IPS DF 6.9 (cell line): ENCODE results near the gene ZNF335.

Source experiments
- DNase-seq: peaks from one replicate; pipeline ENCODE4 v3.0.0-alpha.2; 2013; ENCODE audit warnings: low read depth, low spot score
- H3K27ac ChIP-seq: one replicate; pipeline ENCODE4 v1.5.1; 2013; ENCODE audit warnings: low read length, control low read depth
- H3K27me3 ChIP-seq: 2 replicates; pipeline ENCODE4 v1.6.1; 2013; ENCODE audit warnings: mild to moderate bottlenecking, low read length; ENCODE audit not compliant: control insufficient read depth, insufficient read depth
- H3K36me3 ChIP-seq: 2 replicates; pipeline ENCODE4 v1.6.1; 2013; ENCODE audit warnings: low read length; ENCODE audit not compliant: control insufficient read depth, insufficient read depth
- H3K4me1 ChIP-seq: 2 replicates; pipeline ENCODE4 v1.6.1; 2013; ENCODE audit warnings: low read length; ENCODE audit not compliant: control insufficient read depth, insufficient read depth
- H3K4me3 ChIP-seq: 2 replicates; pipeline ENCODE4 v1.5.1; 2013; ENCODE audit warnings: mild to moderate bottlenecking, low read length
- H3K9me3 ChIP-seq: 2 replicates; pipeline ENCODE4 v1.6.1; 2013; ENCODE audit warnings: low read length, inconsistent platforms; ENCODE audit not compliant: control insufficient read depth, insufficient read depth
- WGBS: extraction: QIAGEN DNeasy Blood & Tissue Kit; methylation state at CpG from one replicate; pipeline ENCODE4 v1.1.7; 2013; ENCODE audit warnings: mixed read lengths, missing lambda C conversion rate; ENCODE audit not compliant: insufficient read length, insufficient coverage; 5-methylcytosine and 5-hydroxymethylcytosine counted together

The ZNF335 gene

GRCh38 chr20:45971425-45971674 is 653 bp downstream of the ZNF335 start:
- Histone ChIP-seq H3K4me1 (no peaks in the 10 kb centered on the region; the same call in none of the 2 replicates), H3K36me3 (peaks cover 14% of the 10 kb centered on the region), H3K27ac (no peak overlapping the region), H3K4me3 (peak overlapping the region; percentile 80), H3K27me3 (no peaks in the 10 kb centered on the region), H3K9me3 (no peaks in the 10 kb centered on the region)
- WGBS = no CpG with 5 or more reads among the region's 14 CpGs
- DNase-seq = no peak

GRCh38 chr20:45970646-45971424 is 1.2 kb downstream of the ZNF335 start:
- H3K4me1 ChIP-seq = no peaks in the 10 kb centered on the region; the same call in none of the 2 replicates
- H3K4me3 ChIP-seq = peak overlapping the region; percentile 80
- no peak for DNase-seq
- H3K27ac ChIP-seq = no peak overlapping the region
- H3K36me3 ChIP-seq = peaks cover 14% of the 10 kb centered on the region
- H3K9me3 ChIP-seq = no peaks in the 10 kb centered on the region
- H3K27me3 ChIP-seq = no peaks in the 10 kb centered on the region
- WGBS = no CpG with 5 or more reads among the region's 34 CpGs

GRCh38 chr20:45969712-45970634 is 2.0 kb downstream of the ZNF335 start:
- H3K9me3 ChIP-seq = no peaks in the 10 kb centered on the region
- H3K4me3 ChIP-seq = no peak overlapping the region
- H3K36me3 ChIP-seq = peaks cover 16% of the 10 kb centered on the region
- H3K27me3 ChIP-seq = no peaks in the 10 kb centered on the region
- H3K27ac ChIP-seq = no peak overlapping the region
- DNase-seq = peak; percentile 61
- no peaks in the 10 kb centered on the region; the same call in none of the 2 replicates for H3K4me1 ChIP-seq
- WGBS = no CpG with 5 or more reads among the region's 6 CpGs

GRCh38 chr20:45968801-45969711 is 2.9 kb downstream of the ZNF335 start:
- Histone ChIP-seq H3K27ac (no peak overlapping the region), H3K36me3 (peaks cover 18% of the 10 kb centered on the region), H3K4me3 (no peak overlapping the region), H3K27me3 (no peaks in the 10 kb centered on the region), H3K9me3 (no peaks in the 10 kb centered on the region), H3K4me1 (no peaks in the 10 kb centered on the region; the same call in none of the 2 replicates)
- DNase-seq = no peak
- no CpG with 5 or more reads among the region's 14 CpGs for WGBS

- no peak overlapping the region for H3K4me3 ChIP-seq
- H3K9me3 ChIP-seq = no peaks in the 10 kb centered on the region
- H3K27me3 ChIP-seq = no peaks in the 10 kb centered on the region
- H3K27ac ChIP-seq = no peak overlapping the region
- H3K4me1 ChIP-seq = no peaks in the 10 kb centered on the region; the same call in none of the 2 replicates
- WGBS = no CpG with 5 or more reads among the region's 10 CpGs
- peaks cover 23% of the 10 kb centered on the region for H3K36me3 ChIP-seq
- DNase-seq = no peak
Measured at GRCh38 chr20:45968081-45968671, 3.8 kb downstream of the ZNF335 start.

- H3K36me3 ChIP-seq = peaks cover 25% of the 10 kb centered on the region
- WGBS = no CpG with 5 or more reads among the region's 13 CpGs
- H3K27ac ChIP-seq = no peak overlapping the region
Measured at GRCh38 chr20:45967551-45968080, 4.4 kb downstream of the ZNF335 start.

GRCh38 chr20:45965169-45966002 is 6.6 kb downstream of the ZNF335 start:
- no peak overlapping the region for H3K27ac ChIP-seq
- no peak for DNase-seq
- no peaks in the 10 kb centered on the region; the same call in 1 of the 2 replicates for H3K4me1 ChIP-seq
- no peak overlapping the region for H3K4me3 ChIP-seq
- H3K27me3 ChIP-seq = no peaks in the 10 kb centered on the region
- H3K9me3 ChIP-seq = no peaks in the 10 kb centered on the region
- peaks cover 37% of the 10 kb centered on the region for H3K36me3 ChIP-seq
- WGBS = no CpG with 5 or more reads among the region's 18 CpGs

More at GRCh38 chr20:45967551-45968080, 4.4 kb downstream of the ZNF335 start:
- no peaks in the 10 kb centered on the region for H3K27me3 ChIP-seq
- no peaks in the 10 kb centered on the region; the same call in none of the 2 replicates for H3K4me1 ChIP-seq
- H3K9me3 ChIP-seq = no peaks in the 10 kb centered on the region
- DNase-seq = no peak
- H3K4me3 ChIP-seq = no peak overlapping the region

GRCh38 chr20:45964006-45964400 is 8.0 kb downstream of the ZNF335 start:
- Histone ChIP-seq H3K4me1 (no peaks in the 10 kb centered on the region), H3K9me3 (no peaks in the 10 kb centered on the region), H3K27me3 (no peaks in the 10 kb centered on the region), H3K36me3 (peaks cover 44% of the 10 kb centered on the region), H3K27ac (no peak overlapping the region), H3K4me3 (no peak overlapping the region)
- no peak for DNase-seq
- no CpG with 5 or more reads among the region's 9 CpGs for WGBS
